K562 (cell line): Measurements from ENCODE around the gene MRPL16. TPM values are rescaled to one million over a fixed set of nuclear protein-coding genes. Genes with fewer than 3 reads are reported as not detected.

Experiments
- CBX5 ChIP-seq: IDR thresholded peaks from 2 replicates; pipeline ENCODE4 v1.6.1; 2014; ENCODE audit warnings: low read depth, borderline replicate concordance
- GABPB1 ChIP-seq: sonication (generic); formaldehyde crosslinking; IDR thresholded peaks from 2 replicates; pipeline ENCODE4 v1.8.0; 2022; ENCODE audit warnings: mild to moderate bottlenecking, missing genetic modification reagents
- KLF16 ChIP-seq: IDR thresholded peaks from 2 replicates; pipeline ENCODE4 v1.6.1; 2016; ENCODE audit warnings: antibody characterized with exemption
- POLR2B ChIP-seq: fragments of 450-650 bp; IDR thresholded peaks from 2 replicates; pipeline ENCODE4 v1.6.1; 2018; ENCODE audit warnings: low read depth; ENCODE audit not compliant: partially characterized antibody
- PTTG1 ChIP-seq: fragments of 450-650 bp; IDR thresholded peaks from 2 replicates; pipeline ENCODE4 v1.6.1; 2016; ENCODE audit warnings: low read depth, mild to moderate bottlenecking, missing genetic modification characterization, missing compliant biosample characterization
- SLC30A9 ChIP-seq: fragments of 250-450 bp; sonication (Bioruptor Pico); IDR thresholded peaks from 2 replicates; pipeline ENCODE4 v1.8.0; 2022; ENCODE audit warnings: mild to moderate bottlenecking, moderate library complexity
- ZNF282 ChIP-seq: sonication (generic); formaldehyde crosslinking; IDR thresholded peaks from 2 replicates; pipeline ENCODE4 v1.8.1; 2023; ENCODE audit warnings: missing genetic modification reagents
- polyA plus RNA-seq, 8 experiments: library from polyadenylated mRNA; depleted of rRNA in 4 of 8; stranded (reverse) in 5 of 8; unstranded in 3 of 8; fragments of >200 nt; fragmentation: Nextera tagmentation in 2 of 8; fragmentation: Illumina TruSeq in 1 of 8; extraction: Ambion mirVana in 2 of 8; extraction: Trizol in 1 of 8; gene quantifications; 2 replicates each; pipeline versions ENCODE4 v1.2.1 to v1.2.3, GENCODE V29; 2011 to 2014; ENCODE audit warnings: inconsistent platforms in 1 of 8, missing spikeins in 1 of 8
- total RNA-seq, 7 experiments: library from RNA; depleted of rRNA in 6 of 7; stranded (reverse); fragments of >200 nt in 6 of 7; fragmentation: Illumina TruSeq in 2 of 7; extraction: Trizol in 2 of 7; gene quantifications; 2 replicates each; pipeline versions ENCODE4 v1.2.1 to v1.2.3, GENCODE V29; 2011 to 2021; ENCODE audit warnings: low replicate concordance in 1 of 7
- TF ChIP-seq, protein P1 (sequence below): fragments of 450-650 bp; formaldehyde crosslinking; IDR thresholded peaks from 2 replicates; pipeline ENCODE4 v1.4.0; 2020; ENCODE audit warnings: mild to moderate bottlenecking, moderate library complexity
- TF ChIP-seq, protein P2 (sequence below): fragments of 250-450 bp; sonication (Bioruptor Pico); IDR thresholded peaks from 2 replicates; pipeline ENCODE4 v1.5.0; 2021; ENCODE audit warnings: mild to moderate bottlenecking, moderate library complexity
- TF ChIP-seq, protein P3 (sequence below): fragments of 450-650 bp; formaldehyde crosslinking; IDR thresholded peaks from 2 replicates; pipeline ENCODE4 v1.4.0; 2020; ENCODE audit warnings: mild to moderate bottlenecking, mixed read lengths
- TF ChIP-seq, protein P4 (sequence below): fragments of 150-350 bp; IDR thresholded peaks from 2 replicates; pipeline ENCODE4 v1.6.1; 2014; ENCODE audit warnings: low read depth, mild to moderate bottlenecking, low read length, borderline replicate concordance
- TF ChIP-seq, protein P5 (sequence below): fragments of 250-450 bp; sonication (Bioruptor Pico); IDR thresholded peaks from 2 replicates; pipeline ENCODE4 v1.8.0; 2022; ENCODE audit warnings: inconsistent platforms, mild to moderate bottlenecking, moderate library complexity, borderline replicate concordance

MRPL16 gene
- total and polyA plus RNA-seq, 9 of the 15 experiments (the other 6 are each of a cell fraction or from before 2014, with no cell fraction given): 63.3 to 209 (median 157) TPM

DNA sequence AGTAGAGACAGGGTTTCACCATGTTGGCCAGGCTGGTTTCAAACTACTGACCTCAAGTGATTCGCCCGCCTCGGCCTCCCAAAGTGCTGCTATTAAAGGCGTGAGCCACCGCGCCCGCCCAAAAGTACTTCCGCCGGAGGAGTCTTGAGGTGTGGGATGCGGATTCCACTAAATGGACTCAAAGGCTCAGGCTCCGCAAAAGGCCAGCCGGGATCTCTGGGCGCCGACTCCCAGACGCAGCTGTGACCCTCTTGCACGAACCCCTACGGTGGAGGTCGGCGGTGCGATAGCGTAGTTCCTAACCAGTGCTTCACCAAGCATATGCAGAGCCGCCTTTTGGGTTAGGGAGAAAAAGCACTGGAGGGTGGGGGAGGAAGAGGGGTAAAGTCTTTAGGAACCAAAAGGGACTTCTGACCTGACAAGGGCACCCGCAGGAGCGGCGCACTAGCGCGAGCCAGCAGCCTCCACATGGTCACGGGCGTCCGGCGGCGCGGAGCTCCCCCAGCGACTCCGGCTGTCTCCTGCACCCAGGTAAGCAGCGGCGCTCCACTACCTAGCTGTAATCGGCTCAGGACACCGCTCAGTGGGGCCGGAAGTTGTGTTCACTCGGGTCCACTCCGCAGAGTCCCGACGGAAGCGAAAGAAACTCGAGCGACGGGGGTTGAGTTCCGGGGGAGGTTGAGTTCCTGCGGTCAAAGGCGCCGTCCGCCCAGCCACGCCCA lies at the start of gene MRPL16 (continued):
- TF ChIP-seq, protein P1, sequence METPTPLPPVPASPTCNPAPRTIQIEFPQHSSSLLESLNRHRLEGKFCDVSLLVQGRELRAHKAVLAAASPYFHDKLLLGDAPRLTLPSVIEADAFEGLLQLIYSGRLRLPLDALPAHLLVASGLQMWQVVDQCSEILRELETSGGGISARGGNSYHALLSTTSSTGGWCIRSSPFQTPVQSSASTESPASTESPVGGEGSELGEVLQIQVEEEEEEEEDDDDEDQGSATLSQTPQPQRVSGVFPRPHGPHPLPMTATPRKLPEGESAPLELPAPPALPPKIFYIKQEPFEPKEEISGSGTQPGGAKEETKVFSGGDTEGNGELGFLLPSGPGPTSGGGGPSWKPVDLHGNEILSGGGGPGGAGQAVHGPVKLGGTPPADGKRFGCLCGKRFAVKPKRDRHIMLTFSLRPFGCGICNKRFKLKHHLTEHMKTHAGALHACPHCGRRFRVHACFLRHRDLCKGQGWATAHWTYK (CRISPR knock-in tag): no peak; the same call in 1 of the 2 replicates
- TF ChIP-seq, protein P2, sequence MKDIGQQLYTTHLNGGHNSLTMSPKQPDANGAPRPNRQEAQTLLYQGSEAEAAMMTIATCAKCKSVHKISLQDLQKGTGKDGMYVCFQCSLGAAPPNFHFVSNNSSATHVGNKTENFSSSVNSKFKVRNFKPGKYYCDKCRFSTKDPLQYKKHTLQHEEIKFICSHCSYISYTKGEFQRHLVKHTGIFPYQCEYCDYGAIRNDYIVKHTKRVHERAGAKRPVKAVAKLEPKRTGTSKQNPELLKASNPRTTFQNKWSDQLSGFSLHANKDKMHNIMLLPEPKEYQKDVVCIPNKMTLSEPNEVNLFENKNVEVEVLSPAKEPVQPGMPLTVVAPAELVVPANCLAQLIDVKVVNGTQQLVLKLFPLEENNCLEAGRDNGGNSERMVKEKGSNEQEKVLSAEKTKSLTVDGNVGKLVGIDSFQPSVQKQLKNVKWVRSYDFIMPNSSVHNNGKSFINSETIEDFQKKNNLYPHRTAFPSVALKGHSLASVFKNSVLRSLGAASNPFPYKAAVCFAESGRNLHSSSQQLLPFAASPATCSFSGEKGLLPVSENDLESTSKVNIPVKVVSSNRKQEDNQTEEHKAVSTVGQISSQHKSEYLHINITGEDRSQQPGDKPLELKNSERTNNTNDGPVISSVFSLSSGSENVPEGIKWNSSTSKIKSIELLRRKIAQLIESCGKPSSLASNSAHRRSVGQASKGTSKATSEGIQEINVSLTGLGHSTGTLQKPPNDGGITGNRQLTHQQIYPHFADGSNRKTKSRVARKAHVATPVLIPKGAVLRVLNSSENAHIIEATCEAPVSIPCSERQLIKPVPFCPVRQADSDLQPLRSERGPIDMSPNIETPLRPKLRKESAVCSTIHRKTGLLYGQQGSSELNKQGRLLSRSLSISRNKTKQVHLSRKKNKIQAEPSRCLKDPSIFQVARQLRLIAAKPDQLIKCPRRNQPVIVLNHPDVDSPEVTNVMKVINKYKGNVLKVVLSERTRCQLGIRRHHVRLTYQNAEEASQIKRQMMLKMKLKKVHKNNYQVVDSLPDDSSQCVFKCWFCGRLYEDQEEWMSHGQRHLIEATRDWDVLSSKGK (CRISPR knock-in tag): no peak
- peak; percentile 100 for TF ChIP-seq GABPB1 (CRISPR knock-in tag)
- no peak for TF ChIP-seq KLF16
- no peak for TF ChIP-seq CBX5
- TF ChIP-seq SLC30A9: no peak
- TF ChIP-seq, protein P3, sequence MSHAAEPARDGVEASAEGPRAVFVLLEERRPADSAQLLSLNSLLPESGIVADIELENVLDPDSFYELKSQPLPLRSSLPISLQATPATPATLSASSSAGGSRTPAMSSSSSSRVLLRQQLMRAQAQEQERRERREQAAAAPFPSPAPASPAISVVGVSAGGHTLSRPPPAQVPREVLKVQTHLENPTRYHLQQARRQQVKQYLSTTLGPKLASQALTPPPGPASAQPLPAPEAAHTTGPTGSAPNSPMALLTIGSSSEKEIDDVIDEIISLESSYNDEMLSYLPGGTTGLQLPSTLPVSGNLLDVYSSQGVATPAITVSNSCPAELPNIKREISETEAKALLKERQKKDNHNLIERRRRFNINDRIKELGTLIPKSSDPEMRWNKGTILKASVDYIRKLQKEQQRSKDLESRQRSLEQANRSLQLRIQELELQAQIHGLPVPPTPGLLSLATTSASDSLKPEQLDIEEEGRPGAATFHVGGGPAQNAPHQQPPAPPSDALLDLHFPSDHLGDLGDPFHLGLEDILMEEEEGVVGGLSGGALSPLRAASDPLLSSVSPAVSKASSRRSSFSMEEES: no peak
- TF ChIP-seq POLR2B: peak; percentile 81
- TF ChIP-seq, protein P4, sequence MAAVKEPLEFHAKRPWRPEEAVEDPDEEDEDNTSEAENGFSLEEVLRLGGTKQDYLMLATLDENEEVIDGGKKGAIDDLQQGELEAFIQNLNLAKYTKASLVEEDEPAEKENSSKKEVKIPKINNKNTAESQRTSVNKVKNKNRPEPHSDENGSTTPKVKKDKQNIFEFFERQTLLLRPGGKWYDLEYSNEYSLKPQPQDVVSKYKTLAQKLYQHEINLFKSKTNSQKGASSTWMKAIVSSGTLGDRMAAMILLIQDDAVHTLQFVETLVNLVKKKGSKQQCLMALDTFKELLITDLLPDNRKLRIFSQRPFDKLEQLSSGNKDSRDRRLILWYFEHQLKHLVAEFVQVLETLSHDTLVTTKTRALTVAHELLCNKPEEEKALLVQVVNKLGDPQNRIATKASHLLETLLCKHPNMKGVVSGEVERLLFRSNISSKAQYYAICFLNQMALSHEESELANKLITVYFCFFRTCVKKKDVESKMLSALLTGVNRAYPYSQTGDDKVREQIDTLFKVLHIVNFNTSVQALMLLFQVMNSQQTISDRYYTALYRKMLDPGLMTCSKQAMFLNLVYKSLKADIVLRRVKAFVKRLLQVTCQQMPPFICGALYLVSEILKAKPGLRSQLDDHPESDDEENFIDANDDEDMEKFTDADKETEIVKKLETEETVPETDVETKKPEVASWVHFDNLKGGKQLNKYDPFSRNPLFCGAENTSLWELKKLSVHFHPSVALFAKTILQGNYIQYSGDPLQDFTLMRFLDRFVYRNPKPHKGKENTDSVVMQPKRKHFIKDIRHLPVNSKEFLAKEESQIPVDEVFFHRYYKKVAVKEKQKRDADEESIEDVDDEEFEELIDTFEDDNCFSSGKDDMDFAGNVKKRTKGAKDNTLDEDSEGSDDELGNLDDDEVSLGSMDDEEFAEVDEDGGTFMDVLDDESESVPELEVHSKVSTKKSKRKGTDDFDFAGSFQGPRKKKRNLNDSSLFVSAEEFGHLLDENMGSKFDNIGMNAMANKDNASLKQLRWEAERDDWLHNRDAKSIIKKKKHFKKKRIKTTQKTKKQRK: no peak
- TF ChIP-seq PTTG1: no peak
- TF ChIP-seq ZNF282: no peak
- TF ChIP-seq, protein P5, sequence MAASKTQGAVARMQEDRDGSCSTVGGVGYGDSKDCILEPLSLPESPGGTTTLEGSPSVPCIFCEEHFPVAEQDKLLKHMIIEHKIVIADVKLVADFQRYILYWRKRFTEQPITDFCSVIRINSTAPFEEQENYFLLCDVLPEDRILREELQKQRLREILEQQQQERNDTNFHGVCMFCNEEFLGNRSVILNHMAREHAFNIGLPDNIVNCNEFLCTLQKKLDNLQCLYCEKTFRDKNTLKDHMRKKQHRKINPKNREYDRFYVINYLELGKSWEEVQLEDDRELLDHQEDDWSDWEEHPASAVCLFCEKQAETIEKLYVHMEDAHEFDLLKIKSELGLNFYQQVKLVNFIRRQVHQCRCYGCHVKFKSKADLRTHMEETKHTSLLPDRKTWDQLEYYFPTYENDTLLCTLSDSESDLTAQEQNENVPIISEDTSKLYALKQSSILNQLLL (CRISPR knock-in tag): no peak
